Stimulated activated CD8-positive, alpha-beta memory T cell treated with anti-CD3 and anti-CD28 coated beads, Interleukin-12 subunit alpha, Interleukin-12 subunit beta, amount 100 ng/mL, for 1 hour (primary cell): Measurements from ENCODE around the gene NTN5.

ENCODE experiments used
- DNase-seq: peaks from one replicate; pipeline ENCODE4 v3.0.0-alpha.2; 2020; ENCODE audit warnings: low read depth

NTN5 gene

DNA sequence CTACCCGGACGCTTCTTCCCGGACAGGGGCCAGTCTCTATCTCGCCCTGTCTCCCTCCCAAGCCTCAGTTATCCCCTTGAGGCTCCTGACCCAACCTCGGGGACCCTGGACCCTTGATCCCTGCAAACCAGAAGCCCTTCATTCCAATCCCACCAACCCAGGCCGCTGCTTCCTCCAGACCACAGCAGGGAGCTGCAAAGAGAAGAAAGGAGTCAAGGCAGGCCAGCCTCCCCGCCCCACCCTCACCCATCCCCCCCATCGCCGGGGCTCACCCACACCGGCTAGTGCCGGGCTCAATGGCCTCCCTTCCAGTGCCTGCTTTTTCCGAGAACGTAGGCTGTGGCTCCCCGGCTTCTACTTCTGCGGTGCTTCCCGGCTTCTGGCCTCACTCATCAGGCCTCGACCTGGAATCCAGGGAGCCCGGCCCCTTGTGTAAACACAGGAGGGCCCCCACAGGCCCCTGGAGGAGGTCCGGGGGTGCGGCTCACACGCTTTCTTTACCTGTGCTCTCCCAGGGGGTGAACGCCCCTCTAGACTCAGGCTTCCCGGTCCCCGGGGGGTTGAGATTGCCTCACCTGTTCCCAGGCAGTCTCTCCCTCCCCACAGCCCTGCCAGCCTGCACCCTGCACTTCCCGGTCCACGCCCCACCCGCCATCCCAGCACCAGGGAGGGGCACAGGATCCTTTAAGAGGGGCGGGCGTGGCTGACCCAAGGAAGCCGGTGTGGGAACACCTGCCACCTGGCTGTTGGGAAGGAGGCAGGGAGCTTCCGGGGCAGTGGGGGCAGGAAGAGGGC is 58.2 kb downstream of the NTN5 start, which contains the start of gene FAM83E:
Gene FAM83E (minus strand): TSS at position 641 of the 795 bp plus-strand sequence. CDS start 1,704 bp downstream, outside the sequence.
- DNase-seq, result no peak

DNA sequence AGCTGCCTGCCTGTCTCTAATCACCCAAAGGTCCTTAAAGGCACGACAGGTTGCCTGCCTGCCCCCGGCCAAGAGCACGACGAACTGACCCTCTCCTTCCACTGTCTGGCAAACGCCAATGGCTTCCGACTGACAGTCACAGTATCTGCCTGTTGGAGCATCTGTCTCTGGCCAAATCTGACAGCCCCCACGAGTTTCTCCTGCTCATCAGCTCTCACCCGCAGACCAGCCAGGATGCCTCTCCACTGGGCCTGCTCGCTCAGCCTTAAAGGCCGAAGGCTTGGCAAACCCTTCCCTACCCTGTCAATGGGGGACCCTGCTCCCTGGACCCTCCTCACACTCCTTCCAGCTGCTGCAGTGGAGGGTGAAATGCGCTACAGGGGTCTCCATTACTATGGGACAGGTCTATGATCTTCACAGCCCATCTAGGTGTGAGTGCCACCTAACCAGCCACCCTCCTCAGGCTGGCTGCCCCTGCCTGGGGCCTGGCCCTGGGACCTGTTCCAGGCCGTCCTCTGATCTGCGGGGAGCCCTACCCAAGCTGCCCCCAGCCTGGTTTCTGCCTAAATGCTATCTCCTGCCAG is 58.9 kb downstream of the NTN5 start:
- no peak for DNase-seq

DNA sequence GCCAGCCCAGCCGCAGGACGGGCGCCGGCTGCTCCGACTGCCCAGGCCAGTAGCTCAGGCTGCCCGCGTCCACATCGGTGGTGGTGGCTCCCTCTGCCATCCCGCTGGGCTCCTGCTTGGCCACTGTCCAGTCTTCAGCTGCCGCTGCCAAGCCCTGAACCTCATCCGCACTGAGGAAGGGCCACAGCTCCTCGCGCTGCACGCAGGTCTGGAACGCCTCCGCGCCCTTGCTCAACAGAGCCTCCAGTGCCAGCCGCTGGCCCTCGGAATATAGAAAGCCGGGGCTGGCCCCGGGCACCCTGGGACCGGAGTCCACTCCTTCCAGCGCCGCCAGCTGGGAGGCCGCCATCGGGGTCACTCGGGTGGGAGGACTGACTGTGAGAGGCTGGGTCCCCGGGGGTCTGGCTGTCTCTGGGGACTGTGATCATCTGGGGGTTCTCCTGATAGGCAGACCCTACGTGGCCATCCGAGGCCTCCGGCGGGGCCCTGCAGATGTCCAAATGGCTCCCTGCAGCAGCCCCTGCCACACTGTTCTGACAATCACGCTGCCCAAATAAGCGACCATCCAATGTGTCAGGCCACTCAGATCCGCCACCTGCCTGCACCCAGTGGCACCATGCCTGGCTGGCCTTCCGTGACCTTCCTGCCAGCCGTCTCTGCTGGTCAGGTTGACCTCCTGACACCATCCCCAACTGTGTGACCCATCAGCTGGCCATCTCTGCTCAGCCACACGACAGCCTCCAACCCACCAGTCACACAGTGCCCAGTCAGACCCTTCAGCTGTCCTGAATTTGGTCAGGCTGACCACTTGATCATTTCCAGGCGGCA is 59.6 kb downstream of the NTN5 start:
- DNase-seq, result no peak

DNA sequence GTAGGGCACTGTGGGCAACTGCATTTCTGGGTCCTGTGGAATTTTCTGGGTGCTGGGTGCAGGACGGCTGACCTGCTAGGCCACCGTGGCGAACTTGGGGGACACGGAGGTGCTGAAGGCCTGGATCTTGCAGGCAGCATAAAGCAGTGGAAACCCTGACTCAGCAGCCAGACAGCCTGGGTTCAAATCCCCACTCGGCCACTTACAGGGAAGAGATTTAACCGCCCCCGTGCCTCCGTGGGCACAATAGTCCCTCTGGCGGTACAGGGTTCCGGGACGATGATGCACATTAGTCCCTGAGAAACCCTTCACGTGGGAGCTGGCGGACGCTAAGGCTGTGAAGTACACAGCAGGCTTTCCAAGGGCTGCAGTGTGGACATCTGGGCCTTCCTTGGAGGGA is 60.9 kb downstream of the NTN5 start:
- no peak for DNase-seq
